ENCODE results near the gene FAAH. TPM values are rescaled to one million over a fixed set of nuclear protein-coding genes. Genes with fewer than 3 reads are reported as not detected.
A peak's percentile ranks its signal among the peaks of the same experiment; 100 is the strongest.
"Not testable (repeated sequence)": the region's sequence is repeated elsewhere in the genome, so short reads cannot be mapped to it uniquely, and the experiment has no call there.

FAAH gene
- polyA plus RNA-seq, 1 experiment, result 1.8 TPM

- ChIA-PET POLR2A (no interaction called here), CTCF (interaction anchor here (2.8 kb wide), 1 partner anchor 14 kb away, joined by 14 read pairs; no protein-coding TSS in a partner anchor)
- Histone ChIP-seq H3K4me3 (ENCODE audit: low read depth, low read length) (no peak overlapping the region), H3K36me3 (ENCODE audit: control insufficient read depth, insufficient read depth, low read length) (peaks cover 14% of the 10 kb centered on the region), H3K27me3 (ENCODE audit: control insufficient read depth, insufficient read depth, low read length) (no peaks in the 10 kb centered on the region)
- TF ChIP-seq, protein P1, sequence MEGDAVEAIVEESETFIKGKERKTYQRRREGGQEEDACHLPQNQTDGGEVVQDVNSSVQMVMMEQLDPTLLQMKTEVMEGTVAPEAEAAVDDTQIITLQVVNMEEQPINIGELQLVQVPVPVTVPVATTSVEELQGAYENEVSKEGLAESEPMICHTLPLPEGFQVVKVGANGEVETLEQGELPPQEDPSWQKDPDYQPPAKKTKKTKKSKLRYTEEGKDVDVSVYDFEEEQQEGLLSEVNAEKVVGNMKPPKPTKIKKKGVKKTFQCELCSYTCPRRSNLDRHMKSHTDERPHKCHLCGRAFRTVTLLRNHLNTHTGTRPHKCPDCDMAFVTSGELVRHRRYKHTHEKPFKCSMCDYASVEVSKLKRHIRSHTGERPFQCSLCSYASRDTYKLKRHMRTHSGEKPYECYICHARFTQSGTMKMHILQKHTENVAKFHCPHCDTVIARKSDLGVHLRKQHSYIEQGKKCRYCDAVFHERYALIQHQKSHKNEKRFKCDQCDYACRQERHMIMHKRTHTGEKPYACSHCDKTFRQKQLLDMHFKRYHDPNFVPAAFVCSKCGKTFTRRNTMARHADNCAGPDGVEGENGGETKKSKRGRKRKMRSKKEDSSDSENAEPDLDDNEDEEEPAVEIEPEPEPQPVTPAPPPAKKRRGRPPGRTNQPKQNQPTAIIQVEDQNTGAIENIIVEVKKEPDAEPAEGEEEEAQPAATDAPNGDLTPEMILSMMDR (IDR thresholded peaks at IDR 0.05; ENCODE audit: insufficient read depth, low read depth, low read length), result no peak
- DNase-seq (ENCODE audit: low read depth), result no peak
Measured at GRCh38 chr1:46362158-46362557, 32.0 kb upstream of the FAAH start.

DNA sequence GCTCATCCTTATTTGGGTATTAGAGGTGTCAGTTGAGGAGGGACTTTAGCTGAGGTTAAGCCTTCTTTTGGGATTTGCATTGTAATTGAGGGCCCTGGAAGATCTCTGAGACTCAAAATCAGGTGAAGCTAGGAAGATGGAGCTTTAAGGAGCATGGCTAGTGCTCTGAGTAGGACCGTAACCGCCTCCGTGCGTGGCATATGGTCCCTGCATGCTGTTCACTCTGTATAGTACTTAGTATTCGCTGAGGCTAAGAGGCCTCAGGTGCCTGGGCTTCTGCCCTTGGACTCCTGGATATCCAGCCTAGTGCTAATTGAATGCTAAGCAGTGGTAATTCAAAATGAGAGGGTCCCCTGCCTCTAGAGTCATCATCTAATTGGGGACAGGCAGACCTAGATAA, 31.0 kb upstream of the FAAH start:
- POLR2A ChIA-PET, result no interaction called here
- Histone ChIP-seq H3K36me3 (ENCODE audit: control insufficient read depth, insufficient read depth, low read length) (peaks cover 14% of the 10 kb centered on the region), H3K27me3 (ENCODE audit: control insufficient read depth, insufficient read depth, low read length) (no peaks in the 10 kb centered on the region), H3K4me3 (ENCODE audit: low read depth, low read length) (no peak overlapping the region)
- DNase-seq (ENCODE audit: low read depth), result no peak
- CTCF ChIA-PET, result interaction anchor here (0.5 to 2.8 kb wide), 2 partner anchors 15 to 42 kb away, joined by 3 to 14 read pairs; no protein-coding TSS in a partner anchor
- TF ChIP-seq, protein P1 (IDR thresholded peaks at IDR 0.05; ENCODE audit: insufficient read depth, low read depth, low read length), result no peak

DNA sequence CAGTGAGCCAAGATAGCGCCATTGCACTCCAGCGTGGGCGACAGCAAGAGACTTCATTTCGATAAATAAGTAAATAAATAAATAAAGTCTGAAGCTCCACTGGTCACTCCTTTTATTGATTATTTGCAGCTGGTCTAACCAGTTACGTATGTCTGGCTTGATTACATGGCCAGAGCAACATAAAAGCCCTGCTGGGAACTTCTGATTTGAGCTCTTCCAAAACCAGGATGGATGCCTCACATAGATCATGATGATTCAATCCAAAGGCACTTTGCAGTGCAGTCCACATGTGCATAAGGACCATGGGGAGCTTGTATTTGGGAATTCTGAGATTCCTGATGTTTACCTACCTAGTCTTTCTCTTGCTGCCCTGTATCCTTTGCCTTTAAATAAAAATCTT, 29.5 kb upstream of the FAAH start:
- TF ChIP-seq, protein P1 (IDR thresholded peaks at IDR 0.05; ENCODE audit: insufficient read depth, low read depth, low read length), result no peak
- POLR2A ChIA-PET, result interaction anchor here (0.5 to 0.6 kb wide), 2 partner anchors 23 to 50 kb away, joined by 4 to 7 read pairs; no protein-coding TSS in a partner anchor
- H3K4me3 ChIP-seq (ENCODE audit: low read depth, low read length), result no peak overlapping the region
- CTCF ChIA-PET, result no interaction called here
- H3K36me3 ChIP-seq (ENCODE audit: control insufficient read depth, insufficient read depth, low read length), result peaks cover 15% of the 10 kb centered on the region
- DNase-seq (ENCODE audit: low read depth), result peak; percentile 60
- H3K27me3 ChIP-seq (ENCODE audit: control insufficient read depth, insufficient read depth, low read length), result no peaks in the 10 kb centered on the region

DNA sequence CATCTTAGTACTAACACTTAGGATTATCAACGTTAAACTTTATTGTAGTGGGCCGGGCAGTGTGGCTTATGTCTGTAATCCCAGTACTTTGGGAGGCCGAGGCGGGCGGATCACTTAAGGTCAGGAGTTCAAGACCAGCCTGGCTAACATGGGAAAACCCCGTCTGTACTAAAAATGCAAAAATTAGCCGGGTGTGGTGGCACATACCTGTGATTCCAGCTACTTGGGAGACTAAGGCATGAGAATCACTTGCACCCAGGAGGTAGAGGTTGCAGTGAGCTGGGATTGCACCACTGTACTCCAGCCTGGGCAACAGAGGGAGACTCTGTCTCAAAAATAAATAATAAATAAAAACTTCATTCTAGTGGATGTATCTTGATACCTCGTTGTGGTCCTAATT, 28.3 kb upstream of the FAAH start:
- H3K27me3 ChIP-seq (ENCODE audit: control insufficient read depth, insufficient read depth, low read length); H3K4me3 ChIP-seq (ENCODE audit: low read depth, low read length); POLR2A ChIA-PET; DNase-seq (ENCODE audit: low read depth): not testable (repeated sequence)
- H3K36me3 ChIP-seq (ENCODE audit: control insufficient read depth, insufficient read depth, low read length), result peaks cover 15% of the 10 kb centered on the region
- CTCF ChIA-PET, result interaction anchor here (1.0 kb wide), 2 partner anchors 18 to 33 kb away, joined by 3 read pairs; no protein-coding TSS in a partner anchor

DNA sequence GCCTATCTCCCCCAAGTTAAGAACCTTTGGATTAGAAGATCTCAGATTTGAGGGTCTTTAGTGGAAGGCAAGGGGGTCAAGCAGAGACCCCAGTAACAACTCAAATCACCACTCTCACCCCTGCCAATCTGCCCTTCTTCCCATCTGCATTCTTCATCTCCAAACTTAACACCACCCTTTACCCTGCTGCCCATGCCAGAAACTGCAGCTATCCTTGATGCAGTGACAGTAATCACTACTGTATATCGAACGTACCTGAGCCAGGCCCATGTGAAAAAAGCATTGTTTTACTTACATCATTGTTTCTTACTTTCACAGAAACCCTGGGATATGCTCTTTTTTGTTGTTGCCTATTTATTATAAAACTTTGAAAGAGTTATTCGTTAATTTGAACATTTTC, 27.0 kb upstream of the FAAH start:
- no peaks in the 10 kb centered on the region for H3K27me3 ChIP-seq (ENCODE audit: control insufficient read depth, insufficient read depth, low read length)
- POLR2A ChIA-PET, result no interaction called here
- TF ChIP-seq, protein P1 (IDR thresholded peaks at IDR 0.05; ENCODE audit: insufficient read depth, low read depth, low read length), result no peak
- H3K36me3 ChIP-seq (ENCODE audit: control insufficient read depth, insufficient read depth, low read length), result peaks cover 5% of the 10 kb centered on the region
- no peak for DNase-seq (ENCODE audit: low read depth)
- H3K4me3 ChIP-seq (ENCODE audit: low read depth, low read length), result no peak overlapping the region
- CTCF ChIA-PET, result no interaction called here

- POLR2A ChIA-PET; CTCF ChIA-PET; H3K36me3 ChIP-seq (ENCODE audit: control insufficient read depth, insufficient read depth, low read length); DNase-seq (ENCODE audit: low read depth); H3K27me3 ChIP-seq (ENCODE audit: control insufficient read depth, insufficient read depth, low read length); H3K4me3 ChIP-seq (ENCODE audit: low read depth, low read length): not testable (repeated sequence)
Measured at GRCh38 chr1:46367701-46368100, 26.4 kb upstream of the FAAH start.

All from BJ (cell line).